ENCODE results near the gene EEFSEC. TPM values are rescaled to one million over a fixed set of nuclear protein-coding genes. Genes with fewer than 3 reads are reported as not detected.

Gene EEFSEC
- total RNA-seq, 2 experiments from 2014 or later = 17.7 to 25.3 TPM

DNA sequence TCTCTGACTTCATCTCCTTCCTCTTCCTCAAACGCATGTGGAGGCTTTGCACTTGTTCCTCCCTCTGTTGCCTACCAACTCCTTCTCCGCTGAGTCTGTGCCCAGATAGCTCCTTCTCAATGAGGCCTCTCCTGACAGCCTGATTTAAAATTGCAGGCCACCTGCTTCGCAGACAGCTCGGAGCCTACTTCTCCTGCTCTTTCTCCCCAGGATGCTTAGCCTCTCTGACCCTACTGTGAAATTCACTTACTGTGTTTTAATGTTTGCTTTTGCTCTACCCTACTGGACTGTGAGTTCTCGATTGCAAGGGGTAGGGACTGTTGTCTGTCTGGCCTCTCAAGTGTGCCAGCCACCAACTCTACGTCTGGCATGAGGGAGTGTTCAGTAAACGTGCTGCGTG, 83.4 kb downstream of the EEFSEC start:
- no peak for DNase-seq (ENCODE audit: low spot score)
- POLR2A ChIA-PET = interaction anchor here (1.2 to 1.6 kb wide), 2 partner anchors 10 to 13 kb away, joined by 4 read pairs; no protein-coding TSS in a partner anchor
- CTCF ChIA-PET (ENCODE audit: unreplicated experiment) = no interaction called here
- no peak overlapping the region for H3K4me2 ChIP-seq (ENCODE audit: low read length)
- no TSS peak for BruUV-seq (replicated peaks)
- peaks cover 10% of the 10 kb centered on the region for H3K4me1 ChIP-seq (ENCODE audit: insufficient read depth, low read length, poor library complexity, severe bottlenecking)
- H3K27ac ChIP-seq (ENCODE audit: low read depth, low read length, poor library complexity, severe bottlenecking) = no peak overlapping the region
- intact Hi-C loops (cut with micrococcal nuclease; ENCODE audit: unreplicated experiment) = no loop called here
- no peaks in the 10 kb centered on the region for H3K9me3 ChIP-seq (ENCODE audit: low read length)
- no peak overlapping the region for H2AFZ ChIP-seq (ENCODE audit: low read length)
- peaks cover 5% of the 10 kb centered on the region; the same call in 1 of the 2 replicates for H4K20me1 ChIP-seq (ENCODE audit: insufficient read depth, low read length)
- no peak for TF ChIP-seq EZH2phosphoT487 (IDR thresholded peaks at IDR 0.05; ENCODE audit: borderline replicate concordance, low read depth, low read length)
- TF ChIP-seq, protein P1, sequence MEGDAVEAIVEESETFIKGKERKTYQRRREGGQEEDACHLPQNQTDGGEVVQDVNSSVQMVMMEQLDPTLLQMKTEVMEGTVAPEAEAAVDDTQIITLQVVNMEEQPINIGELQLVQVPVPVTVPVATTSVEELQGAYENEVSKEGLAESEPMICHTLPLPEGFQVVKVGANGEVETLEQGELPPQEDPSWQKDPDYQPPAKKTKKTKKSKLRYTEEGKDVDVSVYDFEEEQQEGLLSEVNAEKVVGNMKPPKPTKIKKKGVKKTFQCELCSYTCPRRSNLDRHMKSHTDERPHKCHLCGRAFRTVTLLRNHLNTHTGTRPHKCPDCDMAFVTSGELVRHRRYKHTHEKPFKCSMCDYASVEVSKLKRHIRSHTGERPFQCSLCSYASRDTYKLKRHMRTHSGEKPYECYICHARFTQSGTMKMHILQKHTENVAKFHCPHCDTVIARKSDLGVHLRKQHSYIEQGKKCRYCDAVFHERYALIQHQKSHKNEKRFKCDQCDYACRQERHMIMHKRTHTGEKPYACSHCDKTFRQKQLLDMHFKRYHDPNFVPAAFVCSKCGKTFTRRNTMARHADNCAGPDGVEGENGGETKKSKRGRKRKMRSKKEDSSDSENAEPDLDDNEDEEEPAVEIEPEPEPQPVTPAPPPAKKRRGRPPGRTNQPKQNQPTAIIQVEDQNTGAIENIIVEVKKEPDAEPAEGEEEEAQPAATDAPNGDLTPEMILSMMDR (conservative IDR thresholded peaks at IDR 0.05; ENCODE audit: low read length) = no peak
- no peak overlapping the region for H3K4me3 ChIP-seq (ENCODE audit: low read depth, low read length, poor library complexity, severe bottlenecking)
- H3K79me2 ChIP-seq (ENCODE audit: insufficient read depth, low read depth, low read length) = no peaks in the 10 kb centered on the region
- no peaks in the 10 kb centered on the region for H3K36me3 ChIP-seq (ENCODE audit: insufficient read depth, low read length)
- no peaks in the 10 kb centered on the region for H3K9me2 ChIP-seq (ENCODE audit: insufficient read depth, low read length)

DNA sequence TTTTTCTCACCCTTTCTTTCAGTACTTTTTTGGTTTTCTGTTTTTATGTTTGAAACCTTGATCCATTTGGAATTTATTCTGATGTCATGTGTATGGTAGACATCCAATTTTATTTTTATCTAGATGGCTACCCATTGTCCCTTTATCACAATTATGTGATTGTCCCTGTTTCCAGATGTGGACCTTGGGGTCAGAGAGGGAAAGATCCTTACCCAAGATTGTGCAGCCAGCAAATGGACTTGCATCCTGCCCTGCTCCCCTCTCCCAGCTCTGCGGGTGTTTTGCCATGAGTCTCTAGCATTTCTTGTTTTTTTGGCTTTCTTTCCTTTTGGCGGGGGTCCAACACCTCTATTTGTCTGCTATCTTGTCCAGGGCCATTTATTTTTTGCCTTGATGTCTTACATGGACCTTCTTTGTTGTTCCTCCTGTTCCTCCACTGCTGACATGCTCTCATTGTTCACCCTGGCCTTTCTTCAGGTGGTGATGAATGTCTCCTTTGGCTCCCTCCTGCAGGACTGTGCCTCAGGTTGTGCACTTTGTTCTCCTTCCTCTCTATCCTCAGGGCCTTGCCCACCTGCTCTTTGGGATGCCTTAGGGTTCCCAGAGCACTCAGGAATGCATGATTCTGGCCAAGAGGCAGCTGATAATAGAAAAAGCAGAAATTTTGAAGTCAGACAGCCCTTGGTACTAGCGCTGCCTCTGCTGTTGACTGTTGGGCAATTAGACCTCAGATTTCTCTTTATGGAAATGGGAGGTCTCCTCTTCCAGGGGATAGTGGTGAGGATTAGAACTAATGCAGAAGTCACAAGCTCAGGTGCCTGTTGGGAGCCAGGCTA, 84.3 kb downstream of the EEFSEC start:
- POLR2A ChIA-PET = interaction anchor here (1.2 to 1.6 kb wide), 2 partner anchors 11 to 14 kb away, joined by 4 read pairs; no protein-coding TSS in a partner anchor

More for the DNA sequence above, 84.3 kb downstream of the EEFSEC start:
- Histone ChIP-seq H3K36me3 (ENCODE audit: insufficient read depth, low read length) (no peaks in the 10 kb centered on the region), H3K9me3 (ENCODE audit: low read length) (no peaks in the 10 kb centered on the region), H4K20me1 (ENCODE audit: insufficient read depth, low read length) (peaks cover 5% of the 10 kb centered on the region; the same call in 1 of the 2 replicates), H3K9me2 (ENCODE audit: insufficient read depth, low read length) (no peaks in the 10 kb centered on the region), H3K79me2 (ENCODE audit: insufficient read depth, low read depth, low read length) (no peaks in the 10 kb centered on the region), H3K4me1 (ENCODE audit: insufficient read depth, low read length, poor library complexity, severe bottlenecking) (peaks cover 10% of the 10 kb centered on the region), H3K4me3 (ENCODE audit: low read depth, low read length, poor library complexity, severe bottlenecking) (no peak overlapping the region), H3K4me2 (ENCODE audit: low read length) (no peak overlapping the region), H2AFZ (ENCODE audit: low read length) (no peak overlapping the region), H3K27ac (ENCODE audit: low read depth, low read length, poor library complexity, severe bottlenecking) (no peak overlapping the region)
- no peak for DNase-seq (ENCODE audit: low spot score)
- CTCF ChIA-PET (ENCODE audit: unreplicated experiment) = no interaction called here
- no peak for TF ChIP-seq EZH2phosphoT487 (IDR thresholded peaks at IDR 0.05; ENCODE audit: borderline replicate concordance, low read depth, low read length)
- TF ChIP-seq, protein P1 (conservative IDR thresholded peaks at IDR 0.05; ENCODE audit: low read length) = no peak
- no TSS peak for BruUV-seq (replicated peaks)
- intact Hi-C loops (cut with micrococcal nuclease; ENCODE audit: unreplicated experiment) = no loop called here

Data from OCI-LY7 (cell line).